HepG2 (cell line): ENCODE results near the gene CRAT. TPM values are rescaled to one million over a fixed set of nuclear protein-coding genes. Genes with fewer than 3 reads are reported as not detected.

Source experiments
- EHMT2 ChIP-seq: fragments of 200-600 bp; sonication (generic); IDR thresholded peaks from 2 replicates; pipeline ENCODE4 v1.7.0; 2017; ENCODE audit warnings: antibody characterized with exemption, low read depth, low read length, borderline replicate concordance
- ELF4 ChIP-seq: sonication (generic); formaldehyde crosslinking; IDR thresholded peaks from 2 replicates; pipeline ENCODE4 v1.5.0; 2020; ENCODE audit warnings: missing genetic modification reagents, mild to moderate bottlenecking, moderate library complexity, borderline replicate concordance
- NFE2L1 ChIP-seq: sonication (generic); formaldehyde crosslinking; IDR thresholded peaks from 2 replicates; pipeline ENCODE4 v1.4.0; 2020; ENCODE audit warnings: missing genetic modification reagents, mild to moderate bottlenecking, borderline replicate concordance
- RBFOX2 ChIP-seq: fragments of 200-400 bp; formaldehyde crosslinking; IDR thresholded peaks from 2 replicates; pipeline ENCODE4 v1.6.1; 2017; ENCODE audit warnings: low read depth, mild to moderate bottlenecking, low read length
- REPIN1 ChIP-seq: sonication (generic); formaldehyde crosslinking; IDR thresholded peaks from 2 replicates; pipeline ENCODE4 v1.8.0; 2022; ENCODE audit warnings: missing genetic modification reagents, low read depth, mild to moderate bottlenecking, borderline replicate concordance
- SALL2 ChIP-seq: sonication (generic); formaldehyde crosslinking; IDR thresholded peaks from 2 replicates; pipeline ENCODE4 v1.8.1; 2023; ENCODE audit warnings: mild to moderate bottlenecking, missing genetic modification reagents, inconsistent platforms
- SMC3 ChIP-seq: IDR thresholded peaks from 2 replicates; pipeline ENCODE4 v1.6.1; 2011; ENCODE audit warnings: low read length, improper control_type of control experiment
- SOX13 ChIP-seq, 3 experiments: fragments of 450-650 bp in 1 of 3; sonication (generic) in 1 of 3; formaldehyde crosslinking in 1 of 3; IDR thresholded peaks in 2 of 3; conservative IDR thresholded peaks in 1 of 3; 2 replicates each; pipeline versions ENCODE4 v1.5.0 to v1.6.1; 2016 to 2020; ENCODE audit warnings: antibody characterized with exemption in 1 of 3, mild to moderate bottlenecking in 1 of 3, missing compliant biosample characterization in 1 of 3, missing genetic modification reagents in 1 of 3, moderate library complexity in 1 of 3
- TCF7 ChIP-seq: sonication (generic); IDR thresholded peaks from 2 replicates; pipeline ENCODE4 v1.6.1; 2016; ENCODE audit warnings: antibody characterized with exemption, low read depth
- TRIM24 ChIP-seq: sonication (generic); formaldehyde crosslinking; IDR thresholded peaks from 2 replicates; pipeline ENCODE4 v1.8.0; 2022; ENCODE audit warnings: mild to moderate bottlenecking, missing genetic modification reagents
- XBP1 ChIP-seq: sonication (generic); formaldehyde crosslinking; IDR thresholded peaks from 2 replicates; pipeline ENCODE4 v1.5.0; 2020; ENCODE audit warnings: missing genetic modification reagents
- ZNF101 ChIP-seq: sonication (generic); formaldehyde crosslinking; IDR thresholded peaks from 2 replicates; pipeline ENCODE4 v1.4.0; 2020; ENCODE audit warnings: mild to moderate bottlenecking, low read depth, missing genetic modification reagents, borderline replicate concordance
- ZNF263 ChIP-seq: sonication (generic); formaldehyde crosslinking; IDR thresholded peaks from 2 replicates; pipeline ENCODE4 v1.4.0; 2020; ENCODE audit warnings: missing genetic modification reagents
- ZNF446 ChIP-seq: sonication (generic); formaldehyde crosslinking; IDR thresholded peaks from 2 replicates; pipeline ENCODE4 v1.5.0; 2020; ENCODE audit warnings: mild to moderate bottlenecking, missing genetic modification reagents
- ZNF460 ChIP-seq: sonication (generic); formaldehyde crosslinking; IDR thresholded peaks from 2 replicates; pipeline ENCODE4 v1.5.1; 2020; ENCODE audit warnings: missing genetic modification reagents, mild to moderate bottlenecking, borderline replicate concordance
- ZNF792 ChIP-seq: IDR thresholded peaks from 2 replicates; pipeline ENCODE4 v1.6.1; 2016
- ZSCAN21 ChIP-seq: sonication (generic); formaldehyde crosslinking; IDR thresholded peaks from 2 replicates; pipeline ENCODE4 v1.8.0; 2022; ENCODE audit warnings: mild to moderate bottlenecking, missing genetic modification reagents, moderate library complexity, borderline replicate concordance
- polyA plus RNA-seq, 8 experiments: library from polyadenylated mRNA; depleted of rRNA in 3 of 8; stranded (reverse) in 7 of 8; unstranded in 1 of 8; fragments of >200 nt; fragmentation: Illumina TruSeq in 4 of 8; extraction: Trizol in 4 of 8; gene quantifications; 2 replicates each; pipeline versions ENCODE4 v1.2.1 to v1.2.3, GENCODE V29; 2011 to 2016; ENCODE audit warnings: low read depth in 4 of 8, missing spikeins in 1 of 8, mixed read lengths in 1 of 8; ENCODE audit not compliant: insufficient read depth in 1 of 8
- total RNA-seq, 5 experiments: library from RNA; depleted of rRNA; stranded (reverse); fragments of >200 nt; fragmentation: Illumina TruSeq; extraction: Trizol; gene quantifications; 2 replicates each; pipeline ENCODE4 v1.2.3, GENCODE V29; 2016; ENCODE audit warnings: low read depth in 1 of 5
- TF ChIP-seq, protein P1 (sequence below): sonication (generic); formaldehyde crosslinking; IDR thresholded peaks from 2 replicates; pipeline ENCODE4 v1.5.1; 2020; ENCODE audit warnings: missing genetic modification reagents, mild to moderate bottlenecking, borderline replicate concordance
- TF ChIP-seq, protein P2 (sequence below): sonication (generic); formaldehyde crosslinking; IDR thresholded peaks from 2 replicates; pipeline ENCODE4 v1.5.0; 2020; ENCODE audit warnings: mild to moderate bottlenecking, missing genetic modification reagents, borderline replicate concordance
- TF ChIP-seq, protein P3 (sequence below): sonication (generic); formaldehyde crosslinking; IDR thresholded peaks from 2 replicates; pipeline ENCODE4 v1.5.1; 2020; ENCODE audit warnings: mild to moderate bottlenecking, moderate library complexity, missing genetic modification reagents
- TF ChIP-seq, protein P4 (sequence below): sonication (generic); formaldehyde crosslinking; IDR thresholded peaks from 2 replicates; pipeline ENCODE4 v1.4.0; 2020; ENCODE audit warnings: missing genetic modification reagents, borderline replicate concordance

The CRAT gene
- total and polyA plus RNA-seq, 2 of the 13 experiments (the other 11 are each of a cell fraction or from before 2014, with no cell fraction given), result 26.1 to 26.6 TPM

DNA sequence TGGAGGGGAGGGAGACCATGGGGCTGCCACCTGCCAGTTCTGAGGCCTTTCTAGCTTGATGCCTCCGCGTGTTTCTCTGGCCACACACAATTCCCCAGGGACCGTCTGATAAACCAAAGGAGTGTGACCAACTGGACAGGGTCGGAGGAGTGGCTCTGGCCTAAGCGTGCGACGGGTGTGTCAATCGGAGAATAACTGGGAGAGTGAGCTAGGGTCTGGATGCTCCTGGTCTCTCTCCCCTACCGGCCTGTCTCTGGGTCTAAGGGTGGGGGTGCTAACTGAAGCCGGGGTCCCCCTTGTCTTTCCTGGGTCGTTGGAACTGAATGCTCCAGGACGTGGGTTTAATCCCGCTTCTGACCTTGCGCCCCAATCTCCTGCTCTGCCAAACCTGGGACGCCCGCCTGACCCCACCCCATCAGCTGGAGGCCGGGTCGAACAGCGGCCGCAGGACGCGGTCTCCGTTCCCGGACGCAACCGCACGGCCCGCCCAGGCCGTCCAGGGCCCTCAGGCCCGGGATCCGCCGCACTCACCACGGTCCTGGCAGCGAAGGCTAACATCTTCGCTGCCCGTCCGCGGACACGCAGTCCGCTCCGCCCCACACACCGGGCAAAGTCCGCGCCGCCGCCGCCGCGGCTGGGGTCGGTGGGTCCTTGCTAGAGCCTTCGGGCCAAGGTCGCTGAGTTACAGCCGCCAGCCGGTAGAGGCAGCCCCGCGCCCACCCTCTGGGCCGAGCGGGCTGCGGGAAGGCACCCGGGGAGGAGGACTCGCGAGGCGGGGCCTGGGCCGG lies 447 bp downstream of the CRAT start (continued):
- TF ChIP-seq, protein P1, sequence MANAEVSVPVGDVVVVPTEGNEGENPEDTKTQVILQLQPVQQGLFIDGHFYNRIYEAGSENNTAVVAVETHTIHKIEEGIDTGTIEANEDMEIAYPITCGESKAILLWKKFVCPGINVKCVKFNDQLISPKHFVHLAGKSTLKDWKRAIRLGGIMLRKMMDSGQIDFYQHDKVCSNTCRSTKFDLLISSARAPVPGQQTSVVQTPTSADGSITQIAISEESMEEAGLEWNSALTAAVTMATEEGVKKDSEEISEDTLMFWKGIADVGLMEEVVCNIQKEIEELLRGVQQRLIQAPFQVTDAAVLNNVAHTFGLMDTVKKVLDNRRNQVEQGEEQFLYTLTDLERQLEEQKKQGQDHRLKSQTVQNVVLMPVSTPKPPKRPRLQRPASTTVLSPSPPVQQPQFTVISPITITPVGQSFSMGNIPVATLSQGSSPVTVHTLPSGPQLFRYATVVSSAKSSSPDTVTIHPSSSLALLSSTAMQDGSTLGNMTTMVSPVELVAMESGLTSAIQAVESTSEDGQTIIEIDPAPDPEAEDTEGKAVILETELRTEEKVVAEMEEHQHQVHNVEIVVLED, result peak; percentile 10; the same call in 1 of the 2 replicates
- TF ChIP-seq REPIN1 (peak; percentile 25; the same call in 1 of the 2 replicates), ZNF460 (CRISPR knock-in tag) (peak; percentile 8; the same call in 1 of the 2 replicates), SOX13 (IDR thresholded peaks at IDR 0.05) (no peak), SOX13 (CRISPR knock-in tag; conservative IDR thresholded peaks at IDR 0.05 in 1 of 2, IDR thresholded peaks at IDR 0.05 in 1 of 2) (0 out of 4 replicates have a peak, but pooled peaks of 1 of the 2 experiments have one; percentile 15), RBFOX2 (peak; percentile 86), NFE2L1 (CRISPR knock-in tag) (no peak), SMC3 (no peak), ELF4 (CRISPR knock-in tag) (no peak), ZNF263 (CRISPR knock-in tag) (0 out of 2 replicates have a peak, but pooled peaks have one; percentile 72), TRIM24 (CRISPR knock-in tag) (no peak), ZNF792 (CRISPR knock-in tag) (no peak), SALL2 (CRISPR knock-in tag) (no peak; the same call in 1 of the 2 replicates), XBP1 (no peak), EHMT2 (no peak), ZNF101 (CRISPR knock-in tag) (no peak), ZNF446 (CRISPR knock-in tag) (no peak), TCF7 (no peak), ZSCAN21 (CRISPR knock-in tag) (peak; percentile 76)
- TF ChIP-seq, protein P2, sequence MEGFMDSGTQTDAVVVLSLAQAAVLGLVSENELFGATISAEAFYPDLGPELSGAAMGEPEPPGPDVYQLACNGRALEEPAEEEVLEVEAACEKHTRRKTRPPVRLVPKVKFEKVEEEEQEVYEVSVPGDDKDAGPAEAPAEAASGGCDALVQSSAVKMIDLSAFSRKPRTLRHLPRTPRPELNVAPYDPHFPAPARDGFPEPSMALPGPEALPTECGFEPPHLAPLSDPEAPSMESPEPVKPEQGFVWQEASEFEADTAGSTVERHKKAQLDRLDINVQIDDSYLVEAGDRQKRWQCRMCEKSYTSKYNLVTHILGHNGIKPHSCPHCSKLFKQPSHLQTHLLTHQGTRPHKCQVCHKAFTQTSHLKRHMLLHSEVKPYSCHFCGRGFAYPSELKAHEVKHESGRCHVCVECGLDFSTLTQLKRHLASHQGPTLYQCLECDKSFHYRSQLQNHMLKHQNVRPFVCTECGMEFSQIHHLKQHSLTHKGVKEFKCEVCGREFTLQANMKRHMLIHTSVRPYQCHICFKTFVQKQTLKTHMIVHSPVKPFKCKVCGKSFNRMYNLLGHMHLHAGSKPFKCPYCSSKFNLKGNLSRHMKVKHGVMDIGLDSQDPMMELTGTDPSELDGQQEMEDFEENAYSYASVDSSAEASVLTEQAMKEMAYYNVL (CRISPR knock-in tag), result peak; percentile 54; the same call in 1 of the 2 replicates
- TF ChIP-seq, protein P3, sequence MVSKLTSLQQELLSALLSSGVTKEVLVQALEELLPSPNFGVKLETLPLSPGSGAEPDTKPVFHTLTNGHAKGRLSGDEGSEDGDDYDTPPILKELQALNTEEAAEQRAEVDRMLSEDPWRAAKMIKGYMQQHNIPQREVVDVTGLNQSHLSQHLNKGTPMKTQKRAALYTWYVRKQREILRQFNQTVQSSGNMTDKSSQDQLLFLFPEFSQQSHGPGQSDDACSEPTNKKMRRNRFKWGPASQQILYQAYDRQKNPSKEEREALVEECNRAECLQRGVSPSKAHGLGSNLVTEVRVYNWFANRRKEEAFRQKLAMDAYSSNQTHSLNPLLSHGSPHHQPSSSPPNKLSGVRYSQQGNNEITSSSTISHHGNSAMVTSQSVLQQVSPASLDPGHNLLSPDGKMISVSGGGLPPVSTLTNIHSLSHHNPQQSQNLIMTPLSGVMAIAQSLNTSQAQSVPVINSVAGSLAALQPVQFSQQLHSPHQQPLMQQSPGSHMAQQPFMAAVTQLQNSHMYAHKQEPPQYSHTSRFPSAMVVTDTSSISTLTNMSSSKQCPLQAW, result no peak
- TF ChIP-seq, protein P4, sequence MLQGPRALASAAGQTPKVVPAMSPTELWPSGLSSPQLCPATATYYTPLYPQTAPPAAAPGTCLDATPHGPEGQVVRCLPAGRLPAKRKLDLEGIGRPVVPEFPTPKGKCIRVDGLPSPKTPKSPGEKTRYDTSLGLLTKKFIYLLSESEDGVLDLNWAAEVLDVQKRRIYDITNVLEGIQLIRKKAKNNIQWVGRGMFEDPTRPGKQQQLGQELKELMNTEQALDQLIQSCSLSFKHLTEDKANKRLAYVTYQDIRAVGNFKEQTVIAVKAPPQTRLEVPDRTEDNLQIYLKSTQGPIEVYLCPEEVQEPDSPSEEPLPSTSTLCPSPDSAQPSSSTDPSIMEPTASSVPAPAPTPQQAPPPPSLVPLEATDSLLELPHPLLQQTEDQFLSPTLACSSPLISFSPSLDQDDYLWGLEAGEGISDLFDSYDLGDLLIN (CRISPR knock-in tag), result no peak
